Neural progenitor cell (in vitro differentiated cells): ENCODE measurements around the gene PA2G4.

Experiments used
- CTCF ChIP-seq: fragments of 200-600 bp; sonication (generic); IDR thresholded peaks from 2 replicates; pipeline ENCODE4 v1.5.1; 2017; ENCODE audit warnings: antibody characterized with exemption, mild to moderate bottlenecking
- EZH2 ChIP-seq: fragments of 200-600 bp; sonication (generic); IDR thresholded peaks from 2 replicates; pipeline ENCODE4 v1.6.1; 2017; ENCODE audit warnings: antibody characterized with exemption, mild to moderate bottlenecking, moderate library complexity
- EZH2phosphoT487 ChIP-seq: fragments of 200-600 bp; sonication (generic); IDR thresholded peaks from 2 replicates; pipeline ENCODE4 v1.6.1; 2017; ENCODE audit warnings: antibody characterized with exemption

- TF ChIP-seq CTCF (no peak), EZH2 (no peak), EZH2phosphoT487 (no peak)
These were observed 50.0 kb downstream of the PA2G4 start for GRCh38 chr12:56154246-56154771.
